HEK293 (cell line): ENCODE measurements around the gene CATSPER3.

ENCODE experiments used
- TF ChIP-seq, protein P1 (sequence below): fragments of 450-650 bp; formaldehyde crosslinking; IDR thresholded peaks from 2 replicates; pipeline ENCODE4 v1.5.1; 2017; ENCODE audit warnings: missing biosample characterization, missing genetic modification characterization

The CATSPER3 gene

DNA sequence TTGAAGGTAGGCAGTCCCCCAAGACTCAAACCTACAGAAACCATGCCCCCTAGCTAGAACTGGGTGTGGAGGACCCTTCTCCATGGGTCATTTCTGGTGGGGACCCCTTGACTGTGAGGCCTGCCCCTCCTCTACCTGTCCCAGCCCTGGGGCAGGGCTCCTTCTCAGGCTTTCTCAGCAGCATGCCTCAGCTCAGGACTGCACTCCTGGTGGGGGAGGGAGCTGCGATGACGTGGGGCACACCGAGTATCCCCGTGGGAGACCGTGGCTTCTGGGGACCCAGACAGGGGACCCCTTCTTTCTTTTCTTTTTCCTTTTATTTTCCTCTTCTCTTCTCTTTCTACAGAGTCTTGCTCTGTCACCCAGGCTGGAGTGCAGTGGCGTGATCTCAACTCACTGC is 93.3 kb downstream of the CATSPER3 start (continued):
- TF ChIP-seq, protein P1, sequence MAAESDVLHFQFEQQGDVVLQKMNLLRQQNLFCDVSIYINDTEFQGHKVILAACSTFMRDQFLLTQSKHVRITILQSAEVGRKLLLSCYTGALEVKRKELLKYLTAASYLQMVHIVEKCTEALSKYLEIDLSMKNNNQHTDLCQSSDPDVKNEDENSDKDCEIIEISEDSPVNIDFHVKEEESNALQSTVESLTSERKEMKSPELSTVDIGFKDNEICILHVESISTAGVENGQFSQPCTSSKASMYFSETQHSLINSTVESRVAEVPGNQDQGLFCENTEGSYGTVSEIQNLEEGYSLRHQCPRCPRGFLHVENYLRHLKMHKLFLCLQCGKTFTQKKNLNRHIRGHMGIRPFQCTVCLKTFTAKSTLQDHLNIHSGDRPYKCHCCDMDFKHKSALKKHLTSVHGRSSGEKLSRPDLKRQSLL (tag by site-specific recombination) = no peak
